Measurements from ENCODE around the gene RALGAPA2. TPM values are rescaled to one million over a fixed set of nuclear protein-coding genes. Genes with fewer than 3 reads are reported as not detected.

RALGAPA2 gene
- total RNA-seq, 1 donor from 2014 or later, result 22.5 TPM

DNA sequence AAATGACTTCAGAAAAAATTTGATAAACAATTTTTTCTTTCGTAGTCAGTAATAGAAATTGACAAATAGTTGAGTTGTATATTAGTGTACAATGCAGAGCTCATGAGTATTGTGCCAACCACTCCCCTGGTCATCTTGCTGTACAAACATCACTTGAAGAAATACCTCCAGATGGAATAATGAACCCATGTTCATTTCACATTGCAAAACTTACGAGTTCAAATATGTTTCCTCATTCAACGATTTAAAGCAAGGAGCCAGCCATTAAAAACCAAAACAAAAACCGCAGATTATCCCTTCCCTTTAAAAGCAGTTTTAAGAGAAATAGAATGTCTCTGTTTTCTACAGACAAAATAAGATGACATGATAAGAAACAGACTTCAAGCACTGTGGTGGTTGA lies 62.5 kb downstream of the RALGAPA2 start:
- intact Hi-C loops (cut with DNase I), result no loop called here
- DNase-seq (ENCODE audit: low spot score), result no peak

DNA sequence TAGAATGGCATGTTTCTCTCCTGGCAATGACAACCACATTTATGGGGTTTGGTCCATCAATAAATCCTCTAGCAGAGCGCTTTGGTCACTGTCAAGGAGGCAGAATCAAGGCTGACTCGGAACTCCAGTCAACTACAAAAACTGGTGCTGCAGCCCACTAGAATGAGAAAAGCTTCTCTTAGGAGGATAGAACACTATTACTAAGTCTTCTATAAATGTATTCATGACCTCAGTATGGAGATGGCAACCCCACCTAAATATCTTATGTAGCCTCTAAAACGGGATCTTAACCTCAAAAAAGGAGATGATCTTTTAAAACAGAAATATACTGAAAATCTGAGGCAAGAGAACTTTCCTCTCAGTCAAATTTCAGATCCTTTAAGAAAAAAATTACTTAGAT lies 68.5 kb downstream of the RALGAPA2 start:
- intact Hi-C loops (cut with DNase I), result no loop called here

DNA sequence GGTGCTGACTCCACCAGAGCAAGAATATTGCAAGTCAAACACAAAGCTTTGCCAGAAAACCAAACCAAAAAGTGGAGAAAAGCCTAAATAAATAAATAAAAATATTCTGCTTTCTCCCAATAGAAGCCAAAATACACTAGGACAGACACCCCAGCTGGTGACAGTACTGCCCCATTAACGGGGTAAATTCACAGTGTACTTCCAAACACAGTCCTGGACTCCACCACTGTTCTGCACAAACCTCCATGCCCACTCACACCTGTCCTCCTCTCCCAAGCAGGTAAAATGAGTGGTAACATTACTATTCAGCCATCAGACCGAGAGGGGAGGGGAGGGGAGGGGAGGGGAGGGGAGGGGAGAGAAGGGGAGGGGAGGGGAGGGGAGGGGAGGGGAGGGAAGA lies 70.7 kb downstream of the RALGAPA2 start:
- no peak for DNase-seq (ENCODE audit: low spot score)
- intact Hi-C loops (cut with DNase I), result no loop called here

More for the DNA sequence above, 68.5 kb downstream of the RALGAPA2 start:
- DNase-seq (ENCODE audit: low spot score), result no peak

DNA sequence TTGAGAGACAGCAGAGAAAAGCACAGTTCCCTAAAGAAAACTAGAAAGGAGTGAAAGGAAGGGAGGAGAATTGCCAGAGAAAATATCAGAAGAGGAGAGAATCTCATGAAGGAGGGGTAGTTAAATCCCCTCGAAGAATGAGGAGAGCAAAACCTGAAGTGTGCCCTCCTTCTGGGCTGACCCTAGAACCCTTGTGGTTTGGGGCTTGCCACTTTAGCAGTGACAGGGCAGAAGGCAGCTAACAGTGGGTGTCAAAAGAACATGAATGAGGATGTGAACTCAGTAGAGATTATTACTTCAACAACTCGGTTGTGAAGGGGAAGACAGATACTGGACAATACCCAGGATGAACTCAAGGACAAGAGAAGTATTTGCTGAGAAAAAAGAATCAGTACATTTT lies 73.6 kb downstream of the RALGAPA2 start:
- DNase-seq (ENCODE audit: low spot score), result no peak
- intact Hi-C loops (cut with DNase I), result no loop called here

DNA sequence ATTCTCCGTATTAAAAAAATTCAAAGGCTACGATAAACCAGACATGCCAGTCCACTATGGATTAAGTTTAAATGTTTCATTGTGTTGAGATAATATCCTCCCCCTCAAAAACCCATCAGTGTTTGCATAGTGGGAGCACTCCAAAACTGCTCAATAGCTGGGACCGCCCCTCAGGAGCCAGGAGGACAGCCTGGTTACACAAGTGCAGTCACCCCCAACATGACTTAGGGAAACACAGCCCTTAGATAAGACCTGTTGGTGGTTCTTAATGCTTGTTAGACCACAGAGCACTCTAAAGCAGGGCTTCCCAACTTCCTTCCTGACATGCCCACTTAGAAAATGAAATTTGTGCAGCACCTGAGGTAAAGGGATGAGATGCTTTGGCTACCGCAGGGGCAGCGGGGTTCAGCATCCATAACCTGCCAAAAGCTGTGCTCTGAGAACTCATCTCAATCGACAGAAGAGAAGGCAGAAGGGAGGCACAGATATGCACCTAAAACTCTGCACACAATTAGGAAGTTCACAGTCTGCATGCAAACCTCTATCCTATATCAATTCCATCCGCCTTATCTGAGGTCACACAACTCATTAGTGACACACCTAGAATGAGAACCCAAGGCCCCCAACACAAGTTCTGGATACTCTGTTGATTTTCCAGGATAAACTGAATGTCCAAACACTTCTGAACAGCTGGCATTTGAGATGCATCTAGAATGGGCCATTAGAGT lies 74.3 kb downstream of the RALGAPA2 start:
- intact Hi-C loops (cut with DNase I), result no loop called here
- no peak for DNase-seq (ENCODE audit: low spot score)

DNA sequence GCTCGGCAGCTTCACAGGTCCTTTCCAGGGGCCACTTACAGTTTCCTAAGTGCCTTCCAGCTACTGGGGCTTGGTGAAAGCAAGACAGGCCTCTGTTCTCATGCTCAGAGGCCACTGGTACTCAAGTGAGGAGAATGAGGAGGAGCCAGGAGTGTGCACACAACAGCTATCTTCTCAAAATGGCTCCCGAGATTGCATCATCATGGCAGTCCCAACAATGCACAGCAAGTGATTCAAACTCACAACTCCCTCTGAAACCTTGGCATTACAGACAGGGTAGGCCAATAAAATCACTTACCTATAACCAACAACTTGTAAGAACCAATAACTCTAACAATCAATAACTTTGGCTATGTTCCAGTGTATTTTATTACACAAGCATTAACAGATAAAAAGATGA lies 77.4 kb downstream of the RALGAPA2 start:
- DNase-seq (ENCODE audit: low spot score), result no peak
- intact Hi-C loops (cut with DNase I), result no loop called here

DNA sequence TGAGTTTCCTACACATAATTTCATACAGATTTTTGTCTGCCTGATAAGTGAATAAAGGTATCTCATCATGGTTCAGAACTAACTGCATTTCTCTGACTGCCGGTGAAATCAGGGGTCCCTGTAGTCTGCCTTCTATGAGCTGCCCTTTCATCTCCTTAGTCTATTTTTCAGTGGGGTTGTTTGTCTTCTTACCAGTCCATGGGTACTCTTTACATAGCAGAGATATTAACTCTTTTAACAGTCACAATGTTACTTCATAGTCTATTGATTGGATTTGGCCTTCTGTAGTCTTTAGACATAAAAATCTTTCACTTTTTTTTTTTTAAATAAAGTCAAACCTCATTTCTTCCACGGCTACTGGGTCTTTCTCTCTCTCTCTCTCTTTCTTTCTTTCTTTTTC lies 79.8 kb downstream of the RALGAPA2 start:
- DNase-seq (ENCODE audit: low spot score), result no peak
- intact Hi-C loops (cut with DNase I), result no loop called here

DNA sequence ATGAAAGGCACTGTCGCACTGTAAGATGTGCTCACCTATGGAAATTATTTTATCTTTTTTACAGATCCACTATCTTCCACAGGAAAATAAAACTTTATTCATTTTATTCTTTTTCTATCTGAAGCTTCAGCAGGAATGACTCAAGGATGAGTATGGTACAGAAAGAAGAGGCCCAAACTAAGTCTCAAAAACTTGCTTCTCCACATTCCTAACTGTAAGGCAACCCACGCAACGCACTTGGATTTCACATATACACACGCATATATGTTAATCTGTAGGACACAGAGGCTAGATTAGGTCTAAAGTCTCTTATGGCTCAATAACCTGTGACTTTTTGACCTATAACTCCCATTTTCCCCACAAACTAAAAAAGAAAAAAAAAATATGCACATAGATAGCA lies 81.9 kb downstream of the RALGAPA2 start:
- no peak for DNase-seq (ENCODE audit: low spot score)
- intact Hi-C loops (cut with DNase I), result no loop called here

DNA sequence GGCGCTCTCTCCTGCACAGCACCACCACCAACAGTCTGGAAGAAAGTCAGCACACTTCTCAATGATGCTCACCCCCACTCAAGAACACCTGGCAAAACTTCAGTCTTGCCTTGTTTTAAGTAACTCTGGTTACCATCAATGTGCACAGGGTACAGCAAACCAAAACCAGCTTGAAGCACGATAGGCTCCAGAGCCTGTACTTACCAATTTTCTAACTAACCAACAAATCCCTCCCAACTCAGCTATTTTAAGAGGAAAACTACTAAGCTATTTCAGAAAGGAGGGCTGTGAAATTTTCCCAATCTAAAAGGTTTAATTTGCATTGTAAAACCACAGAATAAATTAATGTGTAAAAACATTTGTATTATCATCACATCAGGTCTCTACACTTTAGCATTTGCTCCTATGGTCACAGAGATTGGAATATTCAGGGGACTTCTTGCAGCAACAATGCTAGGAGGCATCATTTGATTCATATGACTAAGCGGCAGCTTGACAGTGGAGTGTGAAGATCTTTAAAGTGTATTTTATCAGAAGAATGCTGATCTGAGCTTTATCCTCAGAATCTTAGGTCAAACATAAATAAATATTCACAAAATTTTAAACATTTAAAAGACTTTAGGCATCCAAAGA lies 82.8 kb downstream of the RALGAPA2 start:
- intact Hi-C loops (cut with DNase I), result no loop called here
- no peak for DNase-seq (ENCODE audit: low spot score)

DNA sequence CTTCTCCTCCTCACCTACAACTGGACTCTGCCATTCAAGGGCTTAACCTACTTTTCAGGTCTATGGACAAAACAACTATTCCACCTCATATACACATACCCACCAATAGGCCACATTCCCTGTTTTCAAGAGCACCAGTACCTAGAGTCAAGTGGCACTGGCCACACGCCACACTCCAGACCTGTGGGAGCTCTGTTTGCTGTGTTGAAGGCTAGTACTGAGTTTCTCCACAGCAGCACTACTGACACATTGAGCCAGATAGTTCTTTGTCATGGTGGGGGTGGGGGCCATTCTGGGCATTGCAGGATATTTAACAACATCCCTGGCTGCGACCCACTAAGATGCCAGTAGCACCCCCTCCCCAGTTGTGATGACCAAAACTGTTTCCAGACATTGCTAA lies 84.1 kb downstream of the RALGAPA2 start:
- intact Hi-C loops (cut with DNase I), result no loop called here
- DNase-seq (ENCODE audit: low spot score), result no peak

DNA sequence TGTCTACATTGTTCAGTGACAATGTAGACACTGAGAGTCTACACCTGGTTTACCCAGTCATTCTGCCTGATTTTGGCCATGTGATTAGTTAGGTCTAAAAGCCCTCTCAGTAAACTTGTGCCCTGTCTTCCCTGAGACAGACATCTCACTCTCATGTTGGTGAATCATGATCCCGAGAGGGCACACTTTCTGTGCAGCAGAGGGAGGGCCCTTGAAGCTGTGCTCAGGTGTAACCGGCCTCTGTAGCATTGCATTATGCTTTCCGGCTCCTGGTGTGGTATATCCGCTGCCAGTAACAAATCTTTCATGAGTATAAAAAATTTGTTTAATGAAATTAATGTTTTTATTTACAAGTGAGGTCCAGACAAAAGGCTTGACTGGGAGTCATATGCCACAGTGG lies 85.0 kb downstream of the RALGAPA2 start:
- intact Hi-C loops (cut with DNase I), result no loop called here
- no peak for DNase-seq (ENCODE audit: low spot score)

DNA sequence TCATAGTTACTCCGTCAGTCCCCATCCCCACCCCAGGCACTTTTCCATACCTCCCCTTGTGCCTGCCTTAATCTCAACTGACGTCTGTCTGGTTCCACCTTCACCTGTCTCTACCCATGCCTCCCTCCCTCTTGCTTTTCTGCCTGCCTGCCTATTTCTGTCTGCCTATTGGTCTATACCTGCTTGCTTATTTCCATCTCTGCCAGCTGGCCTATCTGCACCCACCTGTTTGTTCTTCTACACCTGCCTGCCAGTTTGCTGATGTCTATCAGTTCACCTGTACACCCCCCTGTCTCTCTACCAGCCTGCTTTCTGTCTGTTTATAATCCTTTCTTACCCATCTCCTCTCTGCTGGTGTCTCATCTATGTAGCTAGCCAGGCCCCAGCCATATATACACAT lies 87.5 kb downstream of the RALGAPA2 start:
- no peak for DNase-seq (ENCODE audit: low spot score)
- intact Hi-C loops (cut with DNase I), result no loop called here

DNA sequence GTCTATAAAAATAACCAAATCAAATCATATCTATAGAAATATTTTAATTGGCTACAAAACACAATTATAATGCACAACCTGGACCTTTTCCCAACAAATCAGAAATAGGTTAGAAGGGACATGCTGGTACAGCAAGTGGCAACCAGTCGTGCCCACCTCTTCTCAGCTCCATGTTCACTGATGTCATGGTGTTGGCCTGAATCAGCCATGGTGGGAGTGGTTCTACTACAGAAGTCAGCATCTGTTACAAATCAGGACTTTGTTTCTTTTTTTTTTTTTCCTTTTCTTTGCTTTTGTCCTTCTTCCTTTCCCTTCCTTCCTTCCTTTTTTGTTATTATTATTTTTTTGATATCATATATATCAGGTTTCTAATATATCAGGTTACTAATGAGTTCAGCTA lies 91.2 kb downstream of the RALGAPA2 start:
- no peak for DNase-seq (ENCODE audit: low spot score)
- intact Hi-C loops (cut with DNase I), result no loop called here

DNA sequence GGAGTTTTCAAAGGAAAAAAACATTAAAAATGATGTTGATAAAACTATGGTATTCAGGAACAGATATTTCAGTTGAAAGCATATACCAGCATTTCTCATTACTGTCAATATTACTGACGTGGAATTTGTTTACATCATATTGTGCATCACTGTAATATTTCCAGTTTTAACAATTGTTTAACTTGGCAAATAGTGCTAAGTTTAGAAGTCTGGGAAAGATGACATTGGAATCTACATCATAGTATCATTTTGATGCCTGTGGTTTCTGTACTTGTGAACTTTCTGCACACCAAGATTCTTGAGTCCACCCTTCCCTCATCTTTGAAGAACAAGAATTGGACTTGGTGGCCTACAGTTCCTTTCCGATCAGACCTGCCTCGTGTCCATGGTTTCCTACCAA lies 98.1 kb downstream of the RALGAPA2 start:
- intact Hi-C loops (cut with DNase I), result no loop called here

DNA sequence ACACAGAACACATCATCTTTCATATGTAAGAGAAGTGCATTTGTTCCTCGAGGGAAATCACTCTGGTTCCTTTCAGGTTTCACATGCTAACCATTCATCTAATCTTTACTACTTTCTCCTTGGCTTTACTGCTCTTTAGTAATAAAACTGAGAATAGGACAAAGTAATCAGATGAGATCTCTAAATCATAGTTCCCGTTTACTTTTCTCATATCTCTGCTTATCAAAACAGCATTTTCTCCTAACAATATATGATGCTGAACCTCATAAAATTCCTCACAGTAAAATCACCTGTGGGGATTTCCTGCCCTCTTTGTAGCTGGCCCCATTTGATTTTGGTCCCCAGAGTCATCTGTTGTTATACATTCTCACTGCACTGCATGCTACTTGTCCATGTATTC lies 100.2 kb downstream of the RALGAPA2 start:
- intact Hi-C loops (cut with DNase I), result no loop called here

More for the DNA sequence above, 98.1 kb downstream of the RALGAPA2 start:
- no peak for DNase-seq (ENCODE audit: low spot score)

DNA sequence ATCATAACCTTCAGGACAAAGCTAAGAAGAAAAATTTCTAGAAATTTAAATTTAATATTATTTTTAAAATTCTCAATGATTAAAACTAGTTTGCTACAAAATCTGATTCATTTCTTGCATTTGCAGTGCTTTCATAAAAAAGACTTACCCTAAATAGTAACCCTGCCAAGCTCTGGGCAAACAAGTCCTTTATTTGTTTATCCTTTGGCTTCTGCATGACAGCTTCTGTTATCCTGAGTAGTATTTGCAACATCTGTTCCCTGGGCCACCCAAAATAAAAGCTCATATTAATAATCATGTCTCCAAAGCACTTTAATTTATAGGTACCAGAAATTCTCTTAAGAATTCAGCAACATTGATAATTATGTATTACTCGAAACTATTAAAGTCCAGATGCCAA lies 101.3 kb downstream of the RALGAPA2 start:
- intact Hi-C loops (cut with DNase I), result no loop called here
- DNase-seq (ENCODE audit: low spot score), result no peak

More for the DNA sequence above, 100.2 kb downstream of the RALGAPA2 start:
- DNase-seq (ENCODE audit: low spot score), result no peak

DNA sequence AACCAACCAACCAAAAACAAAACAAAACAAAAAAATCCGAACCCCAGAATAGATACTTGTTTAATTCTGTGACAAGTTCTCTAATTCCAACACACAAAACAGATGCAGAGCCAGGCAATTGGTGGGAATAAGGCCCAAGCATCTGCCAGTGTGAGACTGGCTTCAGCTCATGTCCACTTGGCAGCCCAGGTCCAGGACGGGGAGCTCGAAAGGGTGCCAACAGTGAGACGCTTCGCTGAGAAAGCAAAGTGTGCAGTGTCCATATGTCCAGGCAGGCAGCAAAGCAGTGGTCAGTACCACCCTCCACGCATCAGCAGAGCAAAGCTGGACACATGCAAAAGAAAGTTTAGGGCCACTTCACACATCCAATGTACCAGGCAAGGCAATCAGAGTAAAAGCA lies 102.9 kb downstream of the RALGAPA2 start:
- intact Hi-C loops (cut with DNase I), result no loop called here
- DNase-seq (ENCODE audit: low spot score), result no peak

DNA sequence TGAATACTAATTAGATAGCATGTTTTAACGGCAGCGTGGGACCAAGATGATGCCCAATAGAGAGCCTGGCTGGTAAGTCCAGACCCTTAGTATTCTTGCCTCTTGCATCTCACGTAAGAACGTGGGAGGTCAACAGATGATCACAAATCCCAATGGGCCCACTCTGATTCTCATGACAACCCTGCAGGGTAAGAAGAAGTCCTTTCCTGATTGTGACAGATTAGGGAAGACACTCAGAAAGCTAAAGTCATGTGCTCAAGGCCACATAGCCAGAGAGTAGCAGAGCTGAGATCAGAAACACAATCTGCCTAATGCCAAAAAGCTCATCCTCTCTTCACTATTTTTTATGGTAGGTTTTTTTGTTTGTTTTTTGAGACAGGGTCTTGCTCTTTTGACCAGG lies 103.8 kb downstream of the RALGAPA2 start:
- intact Hi-C loops (cut with DNase I), result no loop called here
- DNase-seq (ENCODE audit: low spot score), result no peak

DNA sequence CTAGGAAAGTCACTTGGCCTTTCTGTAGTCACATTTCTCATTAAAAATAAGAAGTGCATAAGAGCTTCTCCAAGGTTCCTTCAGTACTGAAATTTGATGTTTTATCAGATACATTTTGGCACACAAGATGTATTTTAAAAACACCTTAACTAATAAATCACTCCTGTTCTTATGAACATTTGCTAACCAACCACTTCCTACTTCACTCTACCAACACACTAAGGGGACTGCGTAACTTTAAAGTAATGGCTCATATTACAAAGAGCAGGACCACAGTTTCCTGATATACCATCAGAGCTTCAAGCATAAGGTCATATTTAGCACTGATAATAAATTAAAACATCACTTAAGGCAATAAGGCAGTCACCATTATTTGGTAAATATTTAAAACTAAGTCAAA lies 104.4 kb downstream of the RALGAPA2 start:
- intact Hi-C loops (cut with DNase I), result no loop called here
- DNase-seq (ENCODE audit: low spot score), result no peak

DNA sequence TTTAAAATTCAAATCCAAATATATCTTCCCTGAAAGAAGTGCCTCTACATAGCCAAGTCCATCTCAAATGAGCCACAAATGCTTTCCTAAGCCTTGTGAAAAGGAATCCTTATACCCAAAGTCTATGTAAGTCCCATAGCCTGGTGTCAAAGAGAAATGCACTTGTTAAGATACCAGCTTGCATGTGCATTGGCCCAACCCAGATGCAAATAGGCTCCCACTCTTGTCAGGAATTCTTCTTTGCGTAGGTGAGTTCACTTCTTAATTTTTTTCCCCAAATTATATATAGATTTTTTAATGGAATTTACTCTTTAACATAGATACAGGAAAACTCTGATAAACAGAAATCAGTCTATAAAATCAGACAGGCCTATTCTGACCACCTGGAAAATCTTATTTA lies 105.6 kb downstream of the RALGAPA2 start:
- no peak for DNase-seq (ENCODE audit: low spot score)
- intact Hi-C loops (cut with DNase I), result no loop called here

DNA sequence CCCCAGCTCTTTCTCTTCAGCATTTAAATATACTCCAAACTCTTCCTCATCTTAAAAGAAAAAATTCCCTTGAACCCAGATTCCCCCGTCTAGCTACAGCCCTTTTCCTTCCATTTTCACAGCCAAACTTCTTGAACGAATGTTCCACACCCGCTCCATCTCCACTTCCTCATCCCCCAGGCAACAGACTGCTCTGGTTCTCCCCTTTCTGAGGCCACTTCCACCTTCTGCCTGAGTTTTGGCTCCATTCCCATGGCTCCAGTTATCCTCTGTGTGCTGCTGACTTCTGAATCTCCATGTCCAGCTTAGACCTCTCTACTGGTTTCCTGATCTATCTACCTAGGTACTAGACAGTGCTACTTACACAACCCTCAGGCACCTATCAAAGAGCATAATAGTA lies 106.4 kb downstream of the RALGAPA2 start:
- intact Hi-C loops (cut with DNase I), result no loop called here
- no peak for DNase-seq (ENCODE audit: low spot score)

DNA sequence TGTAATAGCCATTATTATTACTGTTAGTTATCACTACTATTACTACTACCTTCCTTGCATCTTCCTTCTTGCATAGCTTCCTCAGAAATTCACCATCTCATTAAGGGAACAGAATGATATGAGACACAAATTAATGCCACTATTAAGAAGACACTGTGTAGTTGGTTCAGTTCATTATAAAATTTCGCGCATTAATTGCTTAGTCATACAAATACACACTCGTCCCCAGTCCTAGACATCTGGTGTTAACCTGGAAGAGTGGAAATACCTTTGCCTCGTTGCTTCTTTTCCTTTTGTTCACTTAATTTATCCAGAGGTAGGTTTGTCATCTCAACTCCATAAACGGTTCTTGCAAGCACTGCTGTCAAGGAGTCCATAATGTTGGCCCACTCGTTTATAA lies 107.5 kb downstream of the RALGAPA2 start:
- no peak for DNase-seq (ENCODE audit: low spot score)
- intact Hi-C loops (cut with DNase I), result no loop called here

Measured in cardiac septum (tissue), 1 donor.